22Rv1 (cell line): Measurements from ENCODE around the gene EYS.

Experiments used
- ZFX ChIP-seq: fragments of 450-650 bp; IDR thresholded peaks from 2 replicates; pipeline ENCODE4 v1.6.1; 2017; ENCODE audit warnings: antibody characterized with exemption, borderline replicate concordance
- TF ChIP-seq, protein P1 (sequence below): fragments of 450-650 bp; IDR thresholded peaks from 2 replicates; pipeline ENCODE4 v1.5.1; 2017; ENCODE audit warnings: mild to moderate bottlenecking

DNA sequence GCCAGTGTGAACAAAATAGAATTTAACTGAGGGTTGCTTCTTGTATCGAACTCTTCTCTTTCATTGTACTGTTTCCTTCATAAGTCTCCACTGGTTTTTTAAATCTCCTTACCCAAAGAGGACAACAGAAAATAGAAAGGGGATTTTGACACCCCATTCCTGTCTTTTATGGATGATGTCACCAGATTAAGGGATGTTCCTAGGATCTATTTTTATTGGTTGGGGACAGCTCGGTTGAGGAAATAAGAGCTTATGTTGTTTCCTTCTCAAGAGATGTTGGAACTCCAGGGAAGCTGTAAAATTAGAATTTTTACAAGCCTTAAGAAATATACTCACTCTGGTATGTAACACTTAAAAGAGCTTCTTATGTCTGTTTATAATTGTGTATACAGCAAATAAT lies 1900.0 kb downstream of the EYS start:
- TF ChIP-seq, protein P1, sequence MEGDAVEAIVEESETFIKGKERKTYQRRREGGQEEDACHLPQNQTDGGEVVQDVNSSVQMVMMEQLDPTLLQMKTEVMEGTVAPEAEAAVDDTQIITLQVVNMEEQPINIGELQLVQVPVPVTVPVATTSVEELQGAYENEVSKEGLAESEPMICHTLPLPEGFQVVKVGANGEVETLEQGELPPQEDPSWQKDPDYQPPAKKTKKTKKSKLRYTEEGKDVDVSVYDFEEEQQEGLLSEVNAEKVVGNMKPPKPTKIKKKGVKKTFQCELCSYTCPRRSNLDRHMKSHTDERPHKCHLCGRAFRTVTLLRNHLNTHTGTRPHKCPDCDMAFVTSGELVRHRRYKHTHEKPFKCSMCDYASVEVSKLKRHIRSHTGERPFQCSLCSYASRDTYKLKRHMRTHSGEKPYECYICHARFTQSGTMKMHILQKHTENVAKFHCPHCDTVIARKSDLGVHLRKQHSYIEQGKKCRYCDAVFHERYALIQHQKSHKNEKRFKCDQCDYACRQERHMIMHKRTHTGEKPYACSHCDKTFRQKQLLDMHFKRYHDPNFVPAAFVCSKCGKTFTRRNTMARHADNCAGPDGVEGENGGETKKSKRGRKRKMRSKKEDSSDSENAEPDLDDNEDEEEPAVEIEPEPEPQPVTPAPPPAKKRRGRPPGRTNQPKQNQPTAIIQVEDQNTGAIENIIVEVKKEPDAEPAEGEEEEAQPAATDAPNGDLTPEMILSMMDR: no peak
- TF ChIP-seq ZFX: no peak
